ENCODE data around the gene PSME4.

The PSME4 gene

GRCh38 chr2:53884883-53885282, 85.9 kb downstream of the PSME4 start:
- no peak for DNase-seq (ENCODE audit: low spot score)
- no peak for TF ChIP-seq CTCF (IDR thresholded peaks at IDR 0.05; ENCODE audit: borderline replicate concordance, control extremely low read depth, extremely low read depth, insufficient read depth, missing control alignments)
- in situ Hi-C loops (cut with MboI; ENCODE audit: low sequenced_read_pairs, unreplicated experiment), result no loop called here

GRCh38 chr2:53881986-53882385, 88.8 kb downstream of the PSME4 start:
- in situ Hi-C loops (cut with MboI; ENCODE audit: low sequenced_read_pairs, unreplicated experiment), result no loop called here
- no peak for DNase-seq (ENCODE audit: low spot score)
- TF ChIP-seq CTCF (IDR thresholded peaks at IDR 0.05; ENCODE audit: borderline replicate concordance, control extremely low read depth, extremely low read depth, insufficient read depth, missing control alignments), result no peak

GRCh38 chr2:53881360-53881759, 89.4 kb downstream of the PSME4 start:
- in situ Hi-C loops (cut with MboI; ENCODE audit: low sequenced_read_pairs, unreplicated experiment), result no loop called here
- TF ChIP-seq CTCF (IDR thresholded peaks at IDR 0.05; ENCODE audit: borderline replicate concordance, control extremely low read depth, extremely low read depth, insufficient read depth, missing control alignments), result no peak
- DNase-seq (ENCODE audit: low spot score), result no peak

- in situ Hi-C loops (cut with MboI; ENCODE audit: low sequenced_read_pairs, unreplicated experiment), result no loop called here
- DNase-seq (ENCODE audit: low spot score), result no peak
- TF ChIP-seq CTCF (IDR thresholded peaks at IDR 0.05; ENCODE audit: borderline replicate concordance, control extremely low read depth, extremely low read depth, insufficient read depth, missing control alignments), result no peak
Observed at GRCh38 chr2:53880756-53881155, 90.0 kb downstream of the PSME4 start.

GRCh38 chr2:53877556-53877955, 93.2 kb downstream of the PSME4 start:
- no peak for DNase-seq (ENCODE audit: low spot score)
- in situ Hi-C loops (cut with MboI; ENCODE audit: low sequenced_read_pairs, unreplicated experiment), result no loop called here
- TF ChIP-seq CTCF (IDR thresholded peaks at IDR 0.05; ENCODE audit: borderline replicate concordance, control extremely low read depth, extremely low read depth, insufficient read depth, missing control alignments), result no peak

- in situ Hi-C loops (cut with MboI; ENCODE audit: low sequenced_read_pairs, unreplicated experiment), result no loop called here
- DNase-seq (ENCODE audit: low spot score), result no peak
- TF ChIP-seq CTCF (IDR thresholded peaks at IDR 0.05; ENCODE audit: borderline replicate concordance, control extremely low read depth, extremely low read depth, insufficient read depth, missing control alignments), result no peak
Observed at GRCh38 chr2:53877112-53877511, 93.7 kb downstream of the PSME4 start.

- TF ChIP-seq CTCF (IDR thresholded peaks at IDR 0.05; ENCODE audit: borderline replicate concordance, control extremely low read depth, extremely low read depth, insufficient read depth, missing control alignments), result no peak
- in situ Hi-C loops (cut with MboI; ENCODE audit: low sequenced_read_pairs, unreplicated experiment), result no loop called here
Observed at GRCh38 chr2:53874401-53874950, 96.3 kb downstream of the PSME4 start.

More at GRCh38 chr2:53874401-53874950, 96.3 kb downstream of the PSME4 start:
- DNase-seq (ENCODE audit: low spot score), result no peak
